Measurements from ENCODE around the gene DAD1.
"Not testable (repeated sequence)": the region's sequence is repeated elsewhere in the genome, so short reads cannot be mapped to it uniquely, and the experiment has no call there.

Gene DAD1

GRCh38 chr14:22589096-22589839 is at the start of gene DAD1:
DAD1 (minus strand) TSS chr14:22589224; CDS start chr14:22589157, 67 bp downstream.
- H3K4me3 ChIP-seq (ENCODE audit: low read depth, low read length) = peak within 1 kb of the TSS; percentile 61
- peak; percentile 99 for DNase-seq (ENCODE audit: low read depth)
- TF ChIP-seq CTCF (IDR thresholded peaks at IDR 0.05; ENCODE audit: low read depth, low read length, missing control alignments) = no peak

- not testable (repeated sequence) for DNase-seq (ENCODE audit: low read depth); H3K4me3 ChIP-seq (ENCODE audit: low read depth, low read length)
Measured at GRCh38 chr14:22635980-22636379, 47.0 kb upstream of the DAD1 start.

DNA sequence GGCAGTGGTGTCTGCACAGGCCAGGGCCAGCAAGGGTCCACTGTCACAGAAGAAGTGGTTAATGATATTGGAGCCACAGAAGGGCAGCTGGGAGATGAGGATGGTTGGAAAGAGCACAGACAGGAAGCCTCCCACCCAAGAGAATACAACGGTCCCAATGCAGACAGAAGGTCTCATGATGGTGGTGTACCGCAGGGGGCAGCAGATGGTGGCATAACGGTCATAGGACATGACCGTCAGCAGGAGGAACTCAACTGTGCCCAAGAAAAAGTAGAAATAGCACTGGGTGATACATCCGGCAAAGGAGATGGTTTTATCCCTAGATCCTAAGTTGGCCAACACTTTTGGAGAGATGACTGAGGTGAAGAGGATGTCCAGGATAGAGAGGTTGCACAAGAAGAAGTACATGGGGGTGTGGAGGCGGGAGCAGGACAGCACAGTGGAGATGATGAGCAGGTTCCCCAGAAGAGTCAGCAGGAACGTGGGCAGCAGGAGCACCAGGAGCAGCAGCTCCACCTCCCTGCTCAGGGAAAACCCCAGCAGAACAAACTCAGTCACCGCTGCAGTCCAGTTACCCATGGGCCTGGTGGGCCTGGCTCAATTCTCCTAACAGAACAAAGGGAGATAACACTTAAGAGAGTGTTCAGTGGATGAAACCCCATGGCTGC is 45.3 kb upstream of the DAD1 start:
- H3K4me3 ChIP-seq (ENCODE audit: low read depth, low read length) = no peak overlapping the region
- DNase-seq (ENCODE audit: low read depth) = no peak
- TF ChIP-seq CTCF (IDR thresholded peaks at IDR 0.05; ENCODE audit: low read depth, low read length, missing control alignments) = no peak

DNA sequence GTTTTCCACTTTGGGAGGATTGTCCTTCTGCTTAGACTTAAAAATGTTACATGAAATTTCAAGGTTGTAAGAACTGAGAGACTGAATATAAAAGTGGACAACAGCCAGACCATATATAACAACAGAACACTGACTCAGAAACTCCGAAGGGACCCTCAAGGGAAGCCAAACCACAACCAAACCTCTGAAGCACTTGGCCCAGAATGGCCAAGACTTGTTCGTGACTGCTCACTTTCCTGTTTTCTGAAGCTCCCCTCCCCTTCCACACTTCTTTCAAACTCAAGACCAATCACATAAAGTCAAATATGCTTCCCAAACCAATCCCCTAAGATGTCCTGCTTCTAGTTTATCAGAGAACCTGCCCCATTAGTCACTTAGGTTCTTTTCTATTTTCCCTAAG is 41.5 kb upstream of the DAD1 start:
- H3K4me3 ChIP-seq (ENCODE audit: low read depth, low read length) = no peak overlapping the region
- DNase-seq (ENCODE audit: low read depth) = no peak
- TF ChIP-seq CTCF (IDR thresholded peaks at IDR 0.05; ENCODE audit: low read depth, low read length, missing control alignments) = no peak

DNA sequence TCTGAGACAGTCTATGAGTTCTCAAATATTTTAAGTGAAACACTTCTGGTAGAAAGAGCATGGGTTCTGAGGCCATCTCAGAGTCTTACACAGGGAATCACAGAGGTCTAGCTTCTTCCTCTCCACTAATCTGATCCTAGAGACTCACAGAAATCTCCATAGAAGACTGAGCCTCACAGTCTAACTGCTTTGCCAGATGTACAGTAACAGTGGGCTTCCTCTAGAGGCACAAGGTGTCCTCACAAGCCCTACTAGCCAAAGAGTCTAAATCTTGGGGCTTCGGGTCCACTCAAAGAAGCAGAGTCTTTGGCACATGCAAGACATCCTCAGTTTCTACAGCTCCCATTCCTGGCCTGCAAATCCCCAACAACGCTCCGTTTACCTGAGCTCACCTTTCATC is 41.0 kb upstream of the DAD1 start:
- TF ChIP-seq CTCF (IDR thresholded peaks at IDR 0.05; ENCODE audit: low read depth, low read length, missing control alignments) = no peak
- no peak for DNase-seq (ENCODE audit: low read depth)
- H3K4me3 ChIP-seq (ENCODE audit: low read depth, low read length) = no peak overlapping the region

GRCh38 chr14:22629361-22629760 is 40.3 kb upstream of the DAD1 start:
- H3K4me3 ChIP-seq (ENCODE audit: low read depth, low read length) = no peak overlapping the region
- no peak for DNase-seq (ENCODE audit: low read depth)
- no peak for TF ChIP-seq CTCF (IDR thresholded peaks at IDR 0.05; ENCODE audit: low read depth, low read length, missing control alignments)

- no peak for TF ChIP-seq CTCF (IDR thresholded peaks at IDR 0.05; ENCODE audit: low read depth, low read length, missing control alignments)
- no peak overlapping the region for H3K4me3 ChIP-seq (ENCODE audit: low read depth, low read length)
- no peak for DNase-seq (ENCODE audit: low read depth)
Measured at GRCh38 chr14:22627506-22628263, 38.7 kb upstream of the DAD1 start.

All from GM12864 (cell line).